ENCODE data around the gene RUVBL1.
A peak's percentile ranks its signal among the peaks of the same experiment; 100 is the strongest.

The RUVBL1 gene

GRCh38 chr3:128074851-128075521 is 48.6 kb downstream of the RUVBL1 start:
- H3K4me3 ChIP-seq (ENCODE audit: low read depth, low read length) = peak overlapping the region; percentile 53
- TF ChIP-seq, protein P1, sequence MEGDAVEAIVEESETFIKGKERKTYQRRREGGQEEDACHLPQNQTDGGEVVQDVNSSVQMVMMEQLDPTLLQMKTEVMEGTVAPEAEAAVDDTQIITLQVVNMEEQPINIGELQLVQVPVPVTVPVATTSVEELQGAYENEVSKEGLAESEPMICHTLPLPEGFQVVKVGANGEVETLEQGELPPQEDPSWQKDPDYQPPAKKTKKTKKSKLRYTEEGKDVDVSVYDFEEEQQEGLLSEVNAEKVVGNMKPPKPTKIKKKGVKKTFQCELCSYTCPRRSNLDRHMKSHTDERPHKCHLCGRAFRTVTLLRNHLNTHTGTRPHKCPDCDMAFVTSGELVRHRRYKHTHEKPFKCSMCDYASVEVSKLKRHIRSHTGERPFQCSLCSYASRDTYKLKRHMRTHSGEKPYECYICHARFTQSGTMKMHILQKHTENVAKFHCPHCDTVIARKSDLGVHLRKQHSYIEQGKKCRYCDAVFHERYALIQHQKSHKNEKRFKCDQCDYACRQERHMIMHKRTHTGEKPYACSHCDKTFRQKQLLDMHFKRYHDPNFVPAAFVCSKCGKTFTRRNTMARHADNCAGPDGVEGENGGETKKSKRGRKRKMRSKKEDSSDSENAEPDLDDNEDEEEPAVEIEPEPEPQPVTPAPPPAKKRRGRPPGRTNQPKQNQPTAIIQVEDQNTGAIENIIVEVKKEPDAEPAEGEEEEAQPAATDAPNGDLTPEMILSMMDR (conservative IDR thresholded peaks at IDR 0.05; ENCODE audit: low read depth, low read length) = no peak

DNA sequence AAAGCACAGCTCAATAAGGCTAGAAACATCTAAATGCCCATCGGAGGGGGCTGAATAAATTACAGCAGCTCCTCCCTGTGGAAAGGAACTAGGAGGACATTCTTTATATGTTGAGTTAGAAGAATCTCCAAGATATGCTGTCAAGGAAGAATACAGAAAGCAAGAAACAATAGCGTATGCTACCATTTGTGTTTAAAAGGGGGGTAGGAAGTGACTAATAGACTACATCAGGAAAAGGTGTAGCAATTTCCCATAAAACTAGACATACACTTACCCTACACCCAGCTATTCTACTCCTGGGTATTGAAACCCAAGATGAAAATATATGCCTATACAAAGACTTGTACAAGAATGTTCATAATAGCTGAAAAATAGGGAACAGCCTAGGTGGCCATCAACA is 49.8 kb downstream of the RUVBL1 start:
- no peak overlapping the region for H3K4me3 ChIP-seq (ENCODE audit: low read depth, low read length)
- TF ChIP-seq, protein P1 (conservative IDR thresholded peaks at IDR 0.05; ENCODE audit: low read depth, low read length) = no peak
- no peak for DNase-seq (ENCODE audit: low read depth)

More at GRCh38 chr3:128074851-128075521, 48.6 kb downstream of the RUVBL1 start:
- DNase-seq (ENCODE audit: low read depth) = peak; percentile 38

GRCh38 chr3:128073185-128073725 is 50.4 kb downstream of the RUVBL1 start:
- DNase-seq (ENCODE audit: low read depth) = no peak
- TF ChIP-seq, protein P1 (conservative IDR thresholded peaks at IDR 0.05; ENCODE audit: low read depth, low read length) = no peak
- no peak overlapping the region for H3K4me3 ChIP-seq (ENCODE audit: low read depth, low read length)

DNA sequence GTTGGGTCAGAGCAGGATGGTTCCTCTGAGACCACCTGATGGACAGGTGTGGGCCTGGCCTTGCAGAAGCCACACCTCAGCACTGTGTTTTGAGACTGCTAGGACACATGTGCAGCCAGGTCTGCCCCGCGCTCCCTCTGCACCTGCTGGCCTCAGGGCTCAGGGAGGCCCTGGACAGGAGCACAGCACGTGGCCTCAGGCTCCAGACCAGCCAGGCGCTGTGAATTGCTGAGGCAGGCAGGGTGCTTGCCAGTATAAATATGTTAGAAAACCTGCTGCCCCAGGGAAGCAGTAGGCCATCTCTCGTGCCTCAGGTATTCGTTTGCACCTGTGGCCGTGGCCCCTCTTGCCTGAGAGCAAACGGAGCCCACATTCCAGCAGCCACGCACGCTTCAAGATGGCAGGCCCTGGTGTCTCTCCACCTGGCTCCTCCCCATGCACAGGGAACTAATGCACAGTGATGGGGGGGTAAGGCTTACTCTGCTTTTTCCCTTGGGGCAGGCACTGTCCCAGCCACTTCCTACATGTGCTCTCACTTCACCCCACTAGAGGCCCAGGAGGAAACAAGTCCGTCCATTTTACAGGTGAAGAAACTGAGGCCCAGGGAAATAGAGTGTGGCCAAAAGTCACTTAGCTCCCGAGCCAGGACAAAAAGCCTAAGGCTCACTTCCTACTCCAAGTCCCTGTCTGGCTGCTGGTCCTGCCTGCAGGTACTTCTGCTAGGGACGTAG is 51.0 kb downstream of the RUVBL1 start:
- TF ChIP-seq, protein P1 (conservative IDR thresholded peaks at IDR 0.05; ENCODE audit: low read depth, low read length) = no peak
- H3K4me3 ChIP-seq (ENCODE audit: low read depth, low read length) = no peak overlapping the region
- DNase-seq (ENCODE audit: low read depth) = no peak

GRCh38 chr3:128071771-128072453 is 51.7 kb downstream of the RUVBL1 start:
- H3K4me3 ChIP-seq (ENCODE audit: low read depth, low read length) = no peak overlapping the region
- TF ChIP-seq, protein P1 (conservative IDR thresholded peaks at IDR 0.05; ENCODE audit: low read depth, low read length) = no peak
- no peak for DNase-seq (ENCODE audit: low read depth)

DNA sequence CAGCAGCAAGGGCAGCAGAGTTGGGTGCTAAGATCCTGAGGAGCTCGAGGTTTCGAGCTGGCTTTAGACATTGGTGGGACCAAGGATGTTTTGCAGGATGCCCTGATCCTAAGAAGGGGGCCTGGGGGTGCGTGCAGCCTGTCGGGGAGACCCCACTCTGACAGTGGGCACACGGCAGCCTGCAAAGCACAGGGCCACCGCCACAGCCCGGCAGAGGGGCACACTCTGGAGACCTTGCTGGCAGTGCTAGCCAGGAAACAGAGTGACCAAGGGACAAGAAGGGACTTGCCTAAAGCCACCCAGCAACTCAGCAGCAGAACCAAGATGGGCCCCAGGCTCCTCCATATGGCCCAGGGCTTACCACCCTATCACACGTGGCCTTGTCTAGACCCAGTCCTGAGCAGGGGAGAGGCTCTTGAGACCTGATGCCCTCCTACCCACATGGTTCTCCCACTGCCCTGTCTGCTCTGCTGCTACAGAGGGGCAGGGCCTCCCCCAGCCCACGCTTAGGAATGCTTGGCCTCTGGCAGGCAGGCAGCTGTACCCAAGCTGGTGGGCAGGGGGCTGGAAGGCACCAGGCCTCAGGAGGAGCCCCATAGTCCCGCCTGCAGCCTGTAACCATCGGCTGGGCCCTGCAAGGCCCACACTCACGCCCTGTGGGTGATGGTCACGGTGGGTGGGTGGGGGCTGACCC is 52.6 kb downstream of the RUVBL1 start:
- no peak for DNase-seq (ENCODE audit: low read depth)
- TF ChIP-seq, protein P1 (conservative IDR thresholded peaks at IDR 0.05; ENCODE audit: low read depth, low read length) = no peak
- no peak overlapping the region for H3K4me3 ChIP-seq (ENCODE audit: low read depth, low read length)
